Stromal cell of bone marrow (primary cell): ENCODE data around the gene WNK2.

ENCODE experiments used
- DNase-seq: peaks from one replicate; pipeline ENCODE4 v3.0.0-alpha.2; 2012; ENCODE audit warnings: low read depth

Gene WNK2

DNA sequence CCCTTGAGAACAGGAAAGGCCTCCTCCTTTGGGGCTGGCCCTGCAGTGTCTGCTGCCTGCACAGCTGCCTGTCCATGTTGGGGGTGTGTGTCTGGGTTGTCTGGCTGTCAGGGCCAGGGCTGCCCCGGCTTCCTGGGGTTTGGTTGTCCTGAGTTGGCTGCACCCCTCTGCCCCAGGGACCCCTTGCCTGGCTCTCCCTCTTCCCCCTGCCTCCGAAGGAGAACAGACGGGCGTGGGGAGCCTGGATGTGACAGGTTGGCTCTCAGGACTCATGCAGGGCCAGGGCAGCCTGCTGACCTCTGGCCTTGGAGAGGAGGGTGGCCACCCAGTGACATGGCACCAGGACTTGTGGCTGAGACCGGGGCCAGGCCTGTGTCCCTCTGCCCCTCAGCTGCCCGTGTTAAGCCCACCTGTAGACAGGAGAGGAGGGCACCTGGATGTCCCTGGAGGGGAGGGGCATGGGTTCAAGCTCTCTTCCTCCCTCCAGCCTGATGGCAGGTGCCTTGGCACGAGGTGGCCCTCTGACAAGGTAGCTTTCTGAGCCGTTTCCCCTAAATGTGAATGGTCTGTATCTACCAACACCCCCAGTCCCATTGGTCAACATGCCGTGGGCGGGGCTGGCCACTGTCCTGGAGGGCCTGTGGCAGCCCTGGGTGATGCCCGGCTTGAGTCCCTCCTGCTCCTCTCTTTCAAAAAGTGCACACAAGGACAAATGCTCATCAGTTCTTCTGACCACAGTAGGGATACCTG lies 34.9 kb downstream of the WNK2 start:
- no peak for DNase-seq

DNA sequence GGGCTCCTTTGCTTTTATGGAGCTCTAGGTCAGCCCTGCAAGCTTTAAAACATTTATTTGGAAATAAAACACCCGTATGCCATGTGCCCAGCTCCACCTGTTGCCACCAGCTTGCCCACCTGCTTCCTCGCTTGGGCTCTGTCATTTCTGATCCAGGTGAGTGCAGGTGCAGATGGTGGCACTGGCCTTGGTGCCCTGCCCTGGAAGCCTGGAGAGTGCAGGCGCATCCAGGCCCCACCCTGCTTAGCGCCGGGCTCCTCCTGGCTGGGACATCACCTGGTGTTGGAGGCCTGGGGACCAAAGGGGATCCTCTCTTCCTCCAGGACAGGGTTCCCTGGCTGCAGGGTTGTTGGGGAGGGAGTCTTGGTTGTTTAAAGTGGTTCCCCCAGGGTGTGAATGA lies 35.8 kb downstream of the WNK2 start:
- DNase-seq, result no peak

DNA sequence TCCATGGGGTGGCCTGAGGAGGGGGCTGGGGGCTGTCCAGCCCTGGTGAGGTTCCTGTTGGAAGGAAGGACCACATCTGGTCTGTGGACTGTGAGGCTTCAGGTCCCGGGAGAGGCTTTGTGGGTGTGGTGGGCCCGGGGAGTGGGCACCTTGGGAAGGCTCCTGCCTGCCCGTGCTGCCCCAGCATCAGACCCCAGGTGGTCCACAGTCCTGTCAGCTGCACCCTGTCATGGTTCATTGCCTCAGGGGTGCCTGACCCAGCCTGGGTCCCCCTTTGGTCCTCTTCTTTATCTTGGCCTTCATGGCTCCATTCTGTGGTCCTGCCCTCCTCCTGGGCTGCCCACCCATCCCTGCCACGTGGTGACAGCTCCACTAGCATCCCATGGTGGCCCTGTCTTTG lies 36.7 kb downstream of the WNK2 start:
- DNase-seq, result no peak

DNA sequence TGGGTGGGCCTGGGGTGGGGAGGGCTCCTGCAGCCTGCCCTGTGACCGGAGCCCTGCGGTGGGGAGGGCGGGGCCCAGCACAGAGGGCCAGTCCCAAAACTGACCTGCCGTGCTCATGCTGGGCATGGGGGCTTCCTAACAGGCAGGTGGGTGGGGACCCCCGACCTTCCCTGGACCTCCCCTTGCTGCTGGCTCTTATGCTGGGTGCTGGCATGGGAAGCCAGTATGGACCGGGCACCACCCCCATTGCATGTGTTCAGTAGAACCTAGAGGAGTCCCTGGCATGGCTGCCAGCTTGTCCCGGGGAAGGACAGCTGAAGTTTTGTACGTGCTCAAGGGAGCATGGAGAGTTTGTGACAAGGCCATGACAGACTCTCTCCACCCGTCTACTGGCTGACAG lies 37.1 kb downstream of the WNK2 start:
- no peak for DNase-seq

DNA sequence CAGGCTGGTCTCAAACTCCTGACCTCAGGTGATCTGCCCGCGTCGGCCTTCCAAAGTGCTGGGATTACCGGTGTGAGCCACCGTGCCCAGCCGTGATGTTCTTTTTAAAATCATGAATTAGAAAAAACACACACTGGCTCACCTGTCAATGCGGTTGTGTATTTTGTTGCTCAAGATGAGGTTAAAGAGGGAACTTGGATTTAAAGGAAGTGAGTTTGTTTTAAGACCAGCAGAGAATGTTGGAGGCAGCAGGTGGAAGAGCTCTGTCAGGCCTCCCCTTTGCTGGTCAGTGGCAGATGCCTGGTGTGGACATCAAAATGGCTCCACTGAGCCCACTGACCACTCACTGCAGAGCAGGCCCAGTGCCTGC lies 38.9 kb downstream of the WNK2 start:
- DNase-seq, result no peak

DNA sequence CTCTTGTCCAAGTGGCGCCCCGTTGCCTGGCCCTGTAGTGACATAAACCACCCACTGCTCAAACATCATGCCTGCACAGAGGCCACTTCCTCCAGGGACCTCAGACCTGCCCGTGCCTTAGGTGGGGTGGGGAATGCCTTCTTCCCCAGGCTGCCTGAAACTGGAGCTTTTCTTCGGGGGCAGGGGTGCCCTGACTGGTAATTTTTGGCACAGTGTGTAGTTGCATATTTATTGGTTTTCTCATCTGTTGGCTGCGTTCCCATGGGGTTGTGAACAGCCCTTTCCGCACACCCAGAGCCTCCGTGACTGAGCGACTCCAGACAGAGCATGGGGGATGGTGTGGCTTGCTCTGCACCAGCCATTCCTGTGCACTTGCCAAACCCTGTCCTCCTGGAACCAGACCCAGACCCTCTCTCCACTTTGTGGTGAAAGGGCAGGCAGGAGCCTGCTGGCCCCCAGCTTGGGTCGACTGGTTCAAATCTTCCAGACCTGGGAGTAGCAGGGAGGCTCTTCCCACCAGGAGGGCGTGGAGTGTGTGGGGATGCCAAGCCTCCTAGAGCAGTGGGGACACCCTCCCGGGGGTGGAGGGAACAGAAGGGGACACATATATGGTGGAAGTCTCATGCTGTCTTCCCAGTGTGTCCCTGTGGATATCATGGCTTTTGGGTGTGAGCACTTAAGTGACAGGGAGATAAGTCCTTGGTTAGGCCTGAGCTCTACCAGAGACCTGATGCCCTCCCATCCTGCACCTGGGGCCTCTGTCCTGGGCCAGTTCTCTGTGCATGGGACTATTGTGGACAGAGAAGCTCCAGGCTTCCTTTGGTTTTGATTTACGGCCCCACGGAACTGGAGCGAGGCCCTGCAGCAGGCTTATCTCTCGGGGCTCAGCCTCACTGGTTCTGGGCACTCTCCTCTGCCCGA lies 39.6 kb downstream of the WNK2 start:
- DNase-seq, result peak; percentile 28

DNA sequence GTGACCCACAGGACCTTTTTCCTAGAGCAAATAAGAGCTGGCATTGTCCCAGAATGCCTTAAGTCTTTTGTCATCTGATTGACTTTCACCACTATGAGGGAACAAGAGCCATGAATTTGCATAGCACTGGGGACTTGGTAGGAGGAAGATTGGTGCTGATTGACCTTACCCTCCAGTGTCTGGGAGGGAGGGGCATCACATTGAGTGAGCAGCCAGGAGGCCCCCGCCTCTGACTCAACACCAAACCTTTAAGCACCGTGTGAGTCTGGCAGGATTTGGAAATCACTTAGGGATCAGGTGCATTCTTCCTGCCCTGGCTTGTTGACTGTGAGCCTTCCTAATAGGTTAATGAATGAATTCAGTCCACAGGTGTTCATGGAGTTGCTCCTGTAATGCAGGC lies 40.7 kb downstream of the WNK2 start:
- DNase-seq, result no peak

DNA sequence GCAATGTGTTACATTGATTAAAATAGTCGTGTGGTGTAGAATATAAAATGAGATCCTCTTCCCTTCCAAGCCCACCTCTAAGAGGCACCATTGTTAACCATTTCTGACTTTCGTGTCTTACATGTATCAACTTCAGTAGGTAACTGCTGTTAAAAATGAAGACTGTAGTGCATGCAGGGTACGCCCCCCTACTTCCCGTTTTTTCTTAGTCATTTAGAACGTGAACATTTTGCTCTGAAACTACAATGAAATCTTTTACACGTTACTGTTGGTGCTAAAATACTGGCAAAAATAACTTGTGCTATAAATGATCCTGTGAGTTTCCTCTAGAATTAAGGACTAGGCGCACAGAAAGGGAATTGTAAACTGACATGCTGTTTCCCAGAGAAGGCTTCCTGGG lies 41.5 kb downstream of the WNK2 start:
- no peak for DNase-seq

DNA sequence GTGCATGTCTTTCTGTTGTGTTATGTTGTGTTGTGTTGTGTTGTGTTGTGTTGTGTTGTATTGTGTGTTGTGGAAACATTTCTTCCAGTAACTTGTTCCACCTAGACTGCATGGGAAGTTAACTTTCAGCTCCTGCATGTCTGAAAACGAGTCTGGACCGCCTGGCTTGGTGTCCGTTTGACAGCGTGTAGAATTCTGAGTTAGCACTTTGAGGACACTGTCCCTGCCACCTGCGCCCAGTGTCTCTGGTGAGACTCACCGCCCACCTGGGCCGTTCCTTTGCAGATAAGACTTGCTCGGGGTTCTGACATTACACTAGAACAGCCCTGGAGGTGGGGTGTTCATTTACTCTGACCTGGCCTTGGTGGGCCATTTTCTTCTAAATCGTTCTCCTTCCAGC lies 42.0 kb downstream of the WNK2 start:
- no peak for DNase-seq

DNA sequence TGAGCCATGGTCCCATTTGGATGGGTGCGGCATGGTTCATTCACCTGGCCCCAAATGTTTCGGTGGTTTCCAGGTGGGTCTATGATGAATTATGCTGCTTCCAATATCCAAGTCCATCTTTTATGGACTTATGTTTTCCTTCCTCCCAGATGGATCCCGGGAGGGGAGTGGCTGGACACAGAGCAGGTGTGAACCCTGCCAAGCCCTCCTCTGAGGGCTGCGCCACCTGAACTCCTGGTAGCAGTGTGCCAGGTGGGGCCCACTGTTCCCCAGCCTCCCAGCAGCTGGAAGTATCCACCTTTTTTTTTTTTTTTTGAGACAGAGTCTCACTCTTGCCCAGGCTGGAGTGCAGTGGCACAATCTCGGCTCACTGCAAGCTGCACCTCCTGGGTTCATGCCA lies 42.9 kb downstream of the WNK2 start:
- no peak for DNase-seq

DNA sequence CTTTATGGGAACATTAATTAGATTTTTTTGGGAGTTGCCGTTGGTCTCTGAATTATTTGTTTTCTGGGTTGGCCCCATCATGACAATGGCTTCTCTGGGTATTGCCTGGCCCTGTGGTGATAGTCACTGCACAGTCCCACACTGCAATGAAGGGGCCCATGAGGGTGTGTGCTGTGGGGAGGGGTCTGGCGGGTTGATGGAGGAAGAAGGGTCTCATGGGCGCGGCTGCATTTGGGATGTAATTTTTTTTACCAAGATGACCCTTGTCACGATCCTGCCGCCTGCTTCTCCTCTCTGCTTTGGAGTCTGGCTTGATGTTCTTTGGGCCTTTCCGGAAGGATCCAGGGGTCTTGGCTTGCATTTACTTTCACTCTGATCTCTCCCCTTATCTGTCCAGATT lies 44.1 kb downstream of the WNK2 start:
- DNase-seq, result no peak

DNA sequence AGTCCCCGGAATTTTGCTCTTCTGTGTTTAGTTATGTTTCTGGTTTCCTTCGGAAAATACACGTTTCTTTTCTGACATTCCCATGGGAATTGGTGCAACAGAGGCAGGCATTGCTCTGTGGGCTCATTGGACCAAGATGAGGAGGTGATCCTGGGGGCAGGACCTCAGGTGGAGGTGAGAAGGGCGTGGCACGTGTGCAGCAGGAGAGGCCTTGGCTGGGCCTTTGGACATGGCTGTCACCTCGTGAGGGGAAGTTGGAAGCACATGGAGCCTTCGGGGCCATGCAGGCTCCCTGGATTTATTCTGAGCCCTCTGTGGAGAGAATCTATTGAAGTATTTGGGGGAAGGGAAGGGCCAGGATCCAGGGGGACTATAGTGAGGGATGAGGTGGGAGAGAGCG lies 44.5 kb downstream of the WNK2 start:
- DNase-seq, result no peak

DNA sequence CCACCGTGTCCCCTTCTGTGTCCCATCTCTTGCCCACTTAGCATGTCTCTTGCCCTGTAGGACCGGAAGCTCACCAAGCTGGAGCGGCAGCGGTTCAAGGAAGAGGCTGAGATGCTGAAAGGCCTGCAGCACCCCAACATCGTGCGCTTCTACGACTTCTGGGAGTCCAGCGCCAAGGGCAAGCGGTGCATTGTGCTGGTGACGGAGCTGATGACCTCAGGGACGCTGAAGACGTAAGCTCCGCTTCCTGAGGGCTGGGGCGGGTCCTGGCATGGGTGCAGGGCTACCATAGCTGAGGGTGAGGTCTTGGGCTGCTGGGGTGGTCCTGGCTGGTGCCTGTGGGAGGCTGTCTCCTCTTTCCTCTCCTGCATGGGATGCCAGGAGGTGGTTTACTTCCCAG lies 45.7 kb downstream of the WNK2 start:
- DNase-seq, result no peak

DNA sequence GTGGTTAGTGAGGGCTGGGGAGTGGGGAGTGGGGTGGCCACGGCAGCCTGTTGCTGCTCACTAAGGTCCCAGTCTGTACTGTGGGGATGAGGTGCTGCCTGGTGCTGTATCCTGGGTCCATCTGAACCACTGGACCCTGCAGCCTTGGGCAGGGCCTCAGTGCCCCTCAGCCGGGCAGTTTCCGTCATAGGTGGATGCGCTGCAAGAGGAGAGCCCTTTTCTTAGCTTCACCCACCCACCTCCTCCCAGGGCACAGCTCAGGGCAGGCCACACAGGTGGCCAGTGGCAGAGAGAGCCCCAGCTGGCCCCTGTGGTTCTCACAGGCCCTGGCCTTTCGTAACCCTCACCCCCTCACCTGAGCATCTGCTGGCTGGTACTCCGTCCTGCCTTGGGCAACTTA lies 46.2 kb downstream of the WNK2 start:
- no peak for DNase-seq

DNA sequence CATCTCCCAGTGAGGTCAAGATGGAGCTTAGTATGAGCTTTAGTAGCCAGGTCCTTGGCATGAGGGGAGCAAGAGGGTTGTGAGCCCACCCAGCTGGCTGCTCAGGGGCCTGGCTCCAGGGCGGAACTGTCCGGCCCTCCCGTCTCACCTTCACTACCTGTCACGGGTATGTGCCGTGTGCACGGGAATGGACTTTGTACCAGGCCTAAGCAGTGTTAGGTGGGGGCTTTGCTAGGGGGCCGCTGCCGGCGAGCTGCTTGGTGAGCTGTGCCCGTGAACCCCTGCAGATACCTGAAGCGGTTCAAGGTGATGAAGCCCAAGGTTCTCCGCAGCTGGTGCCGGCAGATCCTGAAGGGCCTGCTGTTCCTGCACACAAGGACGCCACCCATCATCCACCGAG lies 46.7 kb downstream of the WNK2 start:
- DNase-seq, result no peak

DNA sequence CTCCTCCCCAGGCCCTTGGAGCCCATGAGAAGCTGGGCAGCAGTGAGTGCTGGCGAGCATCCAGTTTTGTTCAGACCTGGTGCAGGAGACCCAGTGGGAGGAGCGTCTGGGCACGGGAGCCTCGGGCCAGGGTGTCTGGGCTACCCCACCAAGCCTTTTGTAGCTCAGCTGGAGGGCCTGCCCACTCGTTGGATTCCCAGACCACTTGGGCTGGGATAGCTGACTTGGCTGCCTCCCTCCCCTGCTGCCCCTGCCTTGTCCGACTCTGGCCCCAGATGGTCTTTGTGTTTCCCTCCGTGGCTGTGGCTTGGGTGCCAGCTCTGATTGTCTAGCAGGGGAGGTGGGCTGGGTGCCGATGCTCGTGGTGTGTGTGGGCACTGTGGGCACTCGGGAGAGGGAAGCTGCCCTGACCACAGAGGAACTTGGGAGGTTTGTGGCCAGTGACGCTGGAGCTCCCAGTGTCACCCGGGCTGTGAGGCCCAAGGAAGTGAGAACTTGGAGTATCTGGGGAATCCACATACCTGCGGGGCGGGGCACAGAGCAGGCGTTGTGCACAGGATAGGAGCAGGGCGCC lies 47.3 kb downstream of the WNK2 start:
- DNase-seq, result no peak

DNA sequence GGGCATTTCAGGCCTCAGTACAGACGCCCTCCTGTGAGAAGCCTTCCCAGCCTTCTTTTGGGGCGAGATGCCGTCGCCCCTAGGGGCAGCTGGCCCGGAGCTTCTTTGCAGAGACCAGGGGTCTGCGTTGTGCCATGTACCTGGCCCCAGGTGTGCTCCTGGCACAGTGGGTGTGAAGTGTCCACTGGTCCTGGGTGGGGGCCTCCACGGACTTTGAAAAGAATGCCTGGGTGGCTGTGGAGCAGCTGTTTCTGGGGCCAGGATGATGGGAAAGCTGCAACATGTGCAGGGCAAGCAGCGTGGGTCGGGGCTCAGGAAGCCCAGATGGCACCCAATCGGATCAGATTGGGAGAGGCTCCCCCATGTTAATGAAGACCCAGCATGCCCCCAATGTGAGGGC lies 47.8 kb downstream of the WNK2 start:
- no peak for DNase-seq

DNA sequence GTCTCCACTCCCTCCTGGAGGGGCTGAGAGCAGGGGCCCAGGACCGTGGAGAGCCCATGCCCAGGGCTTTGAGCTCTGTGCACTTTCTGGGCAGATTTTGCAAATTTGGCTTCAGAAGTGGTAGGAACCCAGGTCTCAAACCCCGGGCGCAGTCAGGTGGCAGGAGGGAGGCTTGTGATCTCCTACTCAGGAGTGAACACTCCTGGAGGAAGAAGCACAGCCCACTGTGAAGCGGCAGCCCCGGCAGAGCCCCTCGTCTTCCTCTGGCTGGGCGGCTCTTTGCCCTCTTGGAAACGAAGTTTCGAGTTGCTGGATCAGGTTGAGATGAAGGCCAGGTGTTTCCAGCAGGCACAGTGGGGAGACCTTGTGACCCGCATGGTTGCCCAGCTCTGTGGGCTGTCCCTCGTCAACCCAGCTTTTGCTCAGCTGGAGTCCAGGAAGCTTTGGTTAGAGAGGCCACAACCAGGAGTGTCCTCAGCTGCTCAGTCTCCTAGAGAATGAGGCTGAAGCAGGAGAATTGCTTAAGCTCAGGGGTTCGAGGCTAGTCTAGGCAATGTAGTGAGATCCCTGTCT lies 48.5 kb downstream of the WNK2 start:
- DNase-seq, result no peak

DNA sequence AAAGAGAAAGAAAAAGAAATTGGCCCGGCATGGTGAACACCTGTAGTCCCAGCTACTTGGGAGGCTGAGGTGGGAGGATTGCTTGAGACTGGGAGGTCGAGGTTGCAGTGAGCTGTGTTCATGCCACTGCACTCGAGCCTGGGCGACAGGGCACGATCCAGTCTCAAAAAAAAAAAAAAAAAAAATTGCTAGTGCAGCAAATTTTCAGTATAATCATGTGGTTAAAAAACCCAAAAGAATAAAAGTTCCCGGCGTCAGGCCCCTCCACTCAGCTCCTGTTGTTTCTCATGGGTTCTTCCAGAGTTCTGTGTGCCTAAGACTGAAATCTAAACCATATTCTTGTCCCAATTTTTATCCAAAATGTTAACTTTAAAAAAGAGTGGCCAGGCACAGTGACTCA lies 49.1 kb downstream of the WNK2 start:
- no peak for DNase-seq

DNA sequence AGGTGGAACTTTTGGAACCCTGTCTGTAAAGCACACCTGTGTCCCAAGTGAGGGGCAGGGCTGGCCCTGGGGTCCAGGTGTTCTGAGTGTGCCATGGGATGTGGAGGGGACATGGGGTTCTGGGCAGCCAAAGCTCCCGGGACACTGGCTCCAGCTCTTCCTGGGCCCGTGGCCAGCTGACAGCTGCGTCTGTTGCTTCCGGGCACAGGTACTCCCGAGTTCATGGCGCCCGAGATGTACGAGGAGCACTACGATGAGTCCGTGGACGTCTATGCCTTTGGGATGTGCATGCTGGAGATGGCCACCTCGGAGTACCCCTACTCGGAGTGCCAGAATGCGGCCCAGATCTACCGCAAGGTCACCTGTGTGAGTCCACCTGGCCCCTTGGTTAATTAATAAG lies 50.7 kb downstream of the WNK2 start:
- DNase-seq, result no peak

DNA sequence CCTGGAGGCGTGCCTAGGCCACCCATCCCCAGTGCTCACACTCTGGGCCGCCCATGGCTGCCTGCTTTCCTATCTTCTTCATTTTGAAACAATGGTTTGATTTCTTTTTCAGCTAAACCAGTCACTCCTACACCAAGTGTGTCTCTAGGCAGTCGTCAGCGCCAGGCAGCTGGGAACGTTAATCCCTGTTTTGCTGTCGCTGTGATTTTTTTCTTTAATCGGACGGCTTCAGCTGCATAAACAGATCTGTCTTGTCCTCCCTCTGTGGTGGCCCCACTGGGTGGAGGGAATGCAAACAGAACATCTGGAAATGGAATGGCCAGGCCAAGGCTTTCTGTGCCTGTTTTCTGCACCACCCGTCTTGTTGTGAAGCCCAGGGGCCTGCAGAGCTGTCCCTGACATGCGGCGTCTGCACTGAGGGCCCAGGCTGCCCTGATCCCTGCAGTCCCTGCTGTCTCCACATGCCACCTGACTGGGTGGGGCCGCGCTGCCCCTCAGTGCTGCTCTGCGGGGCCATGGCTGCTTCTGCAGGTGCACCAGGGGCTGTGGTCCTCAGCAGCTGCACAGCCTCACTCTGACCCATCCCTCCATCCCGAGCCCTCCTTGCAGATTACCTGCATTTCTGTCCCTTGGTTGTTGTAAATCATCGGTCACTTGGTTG lies 51.5 kb downstream of the WNK2 start:
- no peak for DNase-seq

DNA sequence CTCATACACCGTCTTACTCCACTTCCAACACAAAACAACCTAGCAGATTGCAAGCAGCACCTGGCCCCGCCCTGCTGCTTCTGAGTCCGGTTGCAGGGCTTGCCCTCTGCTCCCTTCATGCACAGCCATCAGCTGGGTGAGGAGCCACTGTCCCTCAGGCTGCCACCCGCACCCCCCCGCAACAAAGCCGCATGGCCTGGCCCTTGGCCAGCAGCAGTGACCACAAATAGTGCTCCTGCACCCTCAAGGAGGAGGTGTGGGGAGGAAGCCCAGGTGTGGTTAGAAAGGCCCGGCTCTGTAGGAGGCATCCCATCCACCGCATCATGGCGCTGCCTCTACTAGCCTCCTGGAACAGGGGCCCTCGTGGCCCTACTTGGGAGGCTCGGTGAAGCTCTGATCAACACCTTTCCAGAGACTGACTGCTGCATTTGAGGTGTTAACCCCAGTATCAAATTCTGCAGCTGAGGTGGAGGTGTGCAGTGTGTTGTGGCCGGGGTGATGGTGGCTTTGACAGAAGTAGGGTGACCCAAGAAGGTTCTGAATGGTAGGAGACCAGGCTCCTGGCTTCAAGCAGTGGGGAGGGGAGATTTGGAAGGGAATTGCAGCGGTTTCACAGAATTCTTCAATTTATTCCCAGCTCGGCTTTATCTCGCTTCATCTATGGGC lies 52.7 kb downstream of the WNK2 start:
- DNase-seq, result no peak
